SJCRH30 (cell line): Measurements from ENCODE around the gene ACOT12. TPM values are rescaled to one million over a fixed set of nuclear protein-coding genes. Genes with fewer than 3 reads are reported as not detected.
"Not testable (repeated sequence)": the region's sequence is repeated elsewhere in the genome, so short reads cannot be mapped to it uniquely, and the experiment has no call there.

ENCODE experiments used
- DNase-seq, 2 experiments: peaks; one replicate each; pipeline ENCODE4 v3.0.0-alpha.2; 2015 to 2020
- H3K27ac ChIP-seq: fragments of 250-450 bp; sonication (Bioruptor Pico); 2 replicates; pipeline ENCODE4 v1.5.1; 2020; ENCODE audit warnings: mild to moderate bottlenecking, moderate library complexity
- H3K27me3 ChIP-seq: fragments of 250-450 bp; sonication (Bioruptor Pico); 2 replicates; pipeline ENCODE4 v1.5.1; 2020; ENCODE audit warnings: mild to moderate bottlenecking, moderate library complexity
- H3K36me3 ChIP-seq: fragments of 250-450 bp; sonication (Bioruptor Pico); 2 replicates; pipeline ENCODE4 v1.5.1; 2020; ENCODE audit warnings: mild to moderate bottlenecking, moderate library complexity
- H3K4me1 ChIP-seq: fragments of 250-450 bp; sonication (Bioruptor Pico); 2 replicates; pipeline ENCODE4 v1.5.1; 2020; ENCODE audit warnings: mild to moderate bottlenecking, moderate library complexity
- H3K4me3 ChIP-seq: fragments of 250-450 bp; sonication (Bioruptor Pico); 2 replicates; pipeline ENCODE4 v1.5.1; 2020; ENCODE audit warnings: mild to moderate bottlenecking, moderate library complexity
- H3K9me3 ChIP-seq: fragments of 250-450 bp; sonication (Bioruptor Pico); replicated peaks from 2 replicates; pipeline ENCODE4 v1.5.1; 2020; ENCODE audit warnings: mild to moderate bottlenecking, moderate library complexity
- total RNA-seq: library from RNA; depleted of rRNA; stranded (reverse); fragments of >200 nt; shearing (Covaris generic); gene quantifications from 2 replicates; pipeline ENCODE4 v1.2.3, GENCODE V29; 2014

The ACOT12 gene
- total RNA-seq, 1 experiment from 2014 or later: 0.14 TPM

GRCh38 chr5:81409896-81410295 lies 16.0 kb upstream of the ACOT12 start:
- H3K9me3 ChIP-seq: no peaks in the 10 kb centered on the region
- H3K27ac ChIP-seq: no peak overlapping the region
- H3K36me3 ChIP-seq: no peaks in the 10 kb centered on the region
- no peaks in the 10 kb centered on the region for H3K4me1 ChIP-seq
- no peak overlapping the region for H3K4me3 ChIP-seq
- H3K27me3 ChIP-seq: no peaks in the 10 kb centered on the region
- DNase-seq: no peak

- no peaks in the 10 kb centered on the region for H3K9me3 ChIP-seq
- H3K27ac ChIP-seq: no peak overlapping the region
- no peak for DNase-seq
- H3K36me3 ChIP-seq: no peaks in the 10 kb centered on the region
- H3K4me1 ChIP-seq: no peaks in the 10 kb centered on the region
- H3K4me3 ChIP-seq: no peak overlapping the region
- H3K27me3 ChIP-seq: no peaks in the 10 kb centered on the region
Observed at GRCh38 chr5:81409361-81409760, 15.4 kb upstream of the ACOT12 start.

GRCh38 chr5:81408496-81408895 lies 14.6 kb upstream of the ACOT12 start:
- Histone ChIP-seq H3K4me1 (no peaks in the 10 kb centered on the region), H3K4me3 (no peak overlapping the region), H3K9me3 (no peaks in the 10 kb centered on the region), H3K27ac (no peak overlapping the region), H3K36me3 (no peaks in the 10 kb centered on the region), H3K27me3 (no peaks in the 10 kb centered on the region)
- DNase-seq: no peak

GRCh38 chr5:81407811-81408210 lies 13.9 kb upstream of the ACOT12 start:
- DNase-seq, H3K27me3 ChIP-seq, H3K4me1 ChIP-seq: not testable (repeated sequence)

GRCh38 chr5:81405126-81405891 lies 11.4 kb upstream of the ACOT12 start:
- no peaks in the 10 kb centered on the region for H3K4me1 ChIP-seq
- no peak overlapping the region for H3K27ac ChIP-seq
- no peaks in the 10 kb centered on the region for H3K27me3 ChIP-seq
- DNase-seq: no peak
- no peak overlapping the region for H3K4me3 ChIP-seq
- no peaks in the 10 kb centered on the region for H3K36me3 ChIP-seq
- no peaks in the 10 kb centered on the region for H3K9me3 ChIP-seq

More at GRCh38 chr5:81407811-81408210, 13.9 kb upstream of the ACOT12 start:
- not testable (repeated sequence) for H3K9me3 ChIP-seq, H3K36me3 ChIP-seq, H3K4me3 ChIP-seq, H3K27ac ChIP-seq

GRCh38 chr5:81402192-81402930 lies 8.4 kb upstream of the ACOT12 start:
- DNase-seq: no peak
- Histone ChIP-seq H3K36me3 (no peaks in the 10 kb centered on the region), H3K4me1 (0 out of 2 replicates have a peak, but pooled peaks cover under 1% of the 10 kb centered on the region), H3K27ac (no peak overlapping the region), H3K9me3 (no peaks in the 10 kb centered on the region), H3K27me3 (no peaks in the 10 kb centered on the region), H3K4me3 (no peak overlapping the region)

- H3K4me3 ChIP-seq: no peak overlapping the region
- no peaks in the 10 kb centered on the region for H3K27me3 ChIP-seq
Observed at GRCh38 chr5:81401266-81401665, 7.3 kb upstream of the ACOT12 start.

GRCh38 chr5:81400375-81400774 lies 6.4 kb upstream of the ACOT12 start:
- no peaks in the 10 kb centered on the region for H3K36me3 ChIP-seq
- H3K9me3 ChIP-seq: peaks cover 2% of the 10 kb centered on the region; the same call in 1 of the 2 replicates
- no peak for DNase-seq
- H3K4me1 ChIP-seq: 0 out of 2 replicates have a peak, but pooled peaks cover 4% of the 10 kb centered on the region
- no peaks in the 10 kb centered on the region for H3K27me3 ChIP-seq
- no peak overlapping the region for H3K4me3 ChIP-seq
- H3K27ac ChIP-seq: no peak overlapping the region

More at GRCh38 chr5:81401266-81401665, 7.3 kb upstream of the ACOT12 start:
- Histone ChIP-seq H3K9me3 (no peaks in the 10 kb centered on the region), H3K4me1 (0 out of 2 replicates have a peak, but pooled peaks cover 4% of the 10 kb centered on the region), H3K36me3 (no peaks in the 10 kb centered on the region), H3K27ac (no peak overlapping the region)
- no peak for DNase-seq

GRCh38 chr5:81398741-81399140 lies 4.8 kb upstream of the ACOT12 start:
- no peaks in the 10 kb centered on the region for H3K36me3 ChIP-seq
- no peak overlapping the region for H3K27ac ChIP-seq
- H3K4me1 ChIP-seq: 0 out of 2 replicates have a peak, but pooled peaks cover 6% of the 10 kb centered on the region
- no peak overlapping the region for H3K4me3 ChIP-seq
- H3K9me3 ChIP-seq: peaks cover 3% of the 10 kb centered on the region; the same call in 1 of the 2 replicates
- H3K27me3 ChIP-seq: no peaks in the 10 kb centered on the region
- DNase-seq: no peak

GRCh38 chr5:81397176-81397575 lies 3.2 kb upstream of the ACOT12 start:
- Histone ChIP-seq H3K36me3 (no peaks in the 10 kb centered on the region), H3K4me1 (0 out of 2 replicates have a peak, but pooled peaks cover 6% of the 10 kb centered on the region), H3K27ac (no peak overlapping the region), H3K27me3 (no peaks in the 10 kb centered on the region), H3K9me3 (peaks cover 3% of the 10 kb centered on the region; the same call in 1 of the 2 replicates), H3K4me3 (no peak overlapping the region)
- peak; percentile 35 to 51 for DNase-seq

- no peaks in the 10 kb centered on the region for H3K36me3 ChIP-seq
- H3K27me3 ChIP-seq: no peaks in the 10 kb centered on the region
- H3K4me3 ChIP-seq: no peak overlapping the region
- H3K27ac ChIP-seq: no peak overlapping the region
- no peak for DNase-seq
- H3K9me3 ChIP-seq: peaks cover 3% of the 10 kb centered on the region; the same call in 1 of the 2 replicates
- 0 out of 2 replicates have a peak, but pooled peaks cover 6% of the 10 kb centered on the region for H3K4me1 ChIP-seq
Observed at GRCh38 chr5:81395262-81395661, 1.3 kb upstream of the ACOT12 start.

GRCh38 chr5:81393430-81393782 lies 528 bp downstream of the ACOT12 start:
- peaks cover 3% of the 10 kb centered on the region; the same call in 1 of the 2 replicates for H3K9me3 ChIP-seq
- H3K4me1 ChIP-seq: 0 out of 2 replicates have a peak, but pooled peaks cover 6% of the 10 kb centered on the region
- no peak for DNase-seq
- no peak overlapping the region for H3K27ac ChIP-seq
- H3K4me3 ChIP-seq: no peak overlapping the region
- no peaks in the 10 kb centered on the region for H3K36me3 ChIP-seq
- H3K27me3 ChIP-seq: no peaks in the 10 kb centered on the region

GRCh38 chr5:81389025-81389424 lies 4.9 kb downstream of the ACOT12 start:
- Histone ChIP-seq H3K27ac (no peak overlapping the region), H3K4me3 (no peak overlapping the region), H3K4me1 (no peaks in the 10 kb centered on the region), H3K9me3 (no peaks in the 10 kb centered on the region), H3K36me3 (no peaks in the 10 kb centered on the region), H3K27me3 (no peaks in the 10 kb centered on the region)
- DNase-seq: no peak

- H3K9me3 ChIP-seq: no peaks in the 10 kb centered on the region
- H3K27me3 ChIP-seq: no peaks in the 10 kb centered on the region
- H3K4me1 ChIP-seq: no peaks in the 10 kb centered on the region
- H3K27ac ChIP-seq: no peak overlapping the region
- no peak for DNase-seq
- no peaks in the 10 kb centered on the region for H3K36me3 ChIP-seq
- no peak overlapping the region for H3K4me3 ChIP-seq
Observed at GRCh38 chr5:81388169-81388568, 5.8 kb downstream of the ACOT12 start.

- Histone ChIP-seq H3K4me1 (no peaks in the 10 kb centered on the region), H3K27me3 (no peaks in the 10 kb centered on the region), H3K27ac (no peak overlapping the region), H3K36me3 (no peaks in the 10 kb centered on the region), H3K4me3 (no peak overlapping the region), H3K9me3 (no peaks in the 10 kb centered on the region)
- DNase-seq: no peak
Observed at GRCh38 chr5:81383867-81384266, 10.1 kb downstream of the ACOT12 start.
